Astrocyte of the cerebellum (primary cell): ENCODE data around the gene PRKAR1B.
A peak's percentile ranks its signal among the peaks of the same experiment; 100 is the strongest.

Source experiments
- DNase-seq: peaks from one replicate; pipeline ENCODE4 v3.0.0-alpha.2; 2011; ENCODE audit warnings: low read depth
- H3K4me3 ChIP-seq: 2 replicates; pipeline ENCODE4 v1.5.1; 2011; ENCODE audit warnings: mild to moderate bottlenecking, low read depth, low read length, moderate library complexity
- CTCF ChIP-seq: IDR thresholded peaks from 2 replicates; pipeline ENCODE4 v1.5.1; 2012; ENCODE audit warnings: low read length, low read depth, moderate library complexity, mild to moderate bottlenecking; ENCODE audit errors: missing control alignments
- in situ Hi-C: cut with HindIII; loops from 2 replicates; pipeline ENCODE4 v1.10.0; 2017; ENCODE audit warnings: low sequenced_read_pairs

Gene PRKAR1B

GRCh38 chr7:569996-570800, 156.9 kb downstream of the PRKAR1B start:
- in situ Hi-C loops, result no loop called here
- no peak overlapping the region for H3K4me3 ChIP-seq

GRCh38 chr7:569071-569855, 157.8 kb downstream of the PRKAR1B start:
- no peak for TF ChIP-seq CTCF
- in situ Hi-C loops, result no loop called here
- DNase-seq, result no peak
- H3K4me3 ChIP-seq, result no peak overlapping the region

More at GRCh38 chr7:569996-570800, 156.9 kb downstream of the PRKAR1B start:
- TF ChIP-seq CTCF, result no peak
- no peak for DNase-seq

GRCh38 chr7:568031-568951, 158.8 kb downstream of the PRKAR1B start:
- in situ Hi-C loops, result no loop called here
- peak; percentile 16 for DNase-seq
- H3K4me3 ChIP-seq, result no peak overlapping the region
- TF ChIP-seq CTCF, result no peak

- in situ Hi-C loops, result no loop called here
- no peak for TF ChIP-seq CTCF
- no peak for DNase-seq
- H3K4me3 ChIP-seq, result no peak overlapping the region
Measured at GRCh38 chr7:567305-567883, 159.7 kb downstream of the PRKAR1B start.

- TF ChIP-seq CTCF, result no peak
- no peak overlapping the region for H3K4me3 ChIP-seq
- in situ Hi-C loops, result no loop called here
- DNase-seq, result no peak
Measured at GRCh38 chr7:566100-566499, 161.0 kb downstream of the PRKAR1B start.

GRCh38 chr7:564176-564865, 162.8 kb downstream of the PRKAR1B start:
- DNase-seq, result no peak
- TF ChIP-seq CTCF, result no peak
- in situ Hi-C loops, result no loop called here
- H3K4me3 ChIP-seq, result no peak overlapping the region
